K562 (cell line): ENCODE results near the gene TMEM88. TPM values are rescaled to one million over a fixed set of nuclear protein-coding genes. Genes with fewer than 3 reads are reported as not detected.

ENCODE experiments used
- CBX1 ChIP-seq: sonication (generic); IDR thresholded peaks from 2 replicates; pipeline ENCODE4 v1.6.1; 2016; ENCODE audit warnings: antibody characterized with exemption, low read depth, mild to moderate bottlenecking
- MAFF ChIP-seq: IDR thresholded peaks from 2 replicates; pipeline ENCODE4 v1.6.1; 2012; ENCODE audit warnings: low read length, improper control_type of control experiment
- NCOA2 ChIP-seq, 2 experiments: fragments of 450-650 bp; IDR thresholded peaks; 2 replicates each; pipeline ENCODE4 v1.6.1; 2018; ENCODE audit warnings: mild to moderate bottlenecking in 2 of 2, moderate library complexity in 1 of 2; ENCODE audit not compliant: partially characterized antibody in 2 of 2
- NEUROD1 ChIP-seq: fragments of 150-350 bp; IDR thresholded peaks from 2 replicates; pipeline ENCODE4 v1.6.1; 2014; ENCODE audit warnings: borderline replicate concordance, low read length, low read depth; ENCODE audit not compliant: partially characterized antibody
- RCOR1 ChIP-seq, 2 experiments: IDR thresholded peaks; 2 replicates each; pipeline ENCODE4 v1.6.1; 2012; ENCODE audit warnings: low read depth in 2 of 2, low read length in 2 of 2, borderline replicate concordance in 1 of 2, improper control_type of control experiment in 1 of 2
- SMARCA5 ChIP-seq: fragments of 450-650 bp; IDR thresholded peaks from 2 replicates; pipeline ENCODE4 v1.6.1; 2016
- SREBF1 ChIP-seq: fragments of 150-350 bp; IDR thresholded peaks from 2 replicates; pipeline ENCODE4 v1.6.1; 2014; ENCODE audit warnings: antibody characterized with exemption, low read depth, low read length, borderline replicate concordance
- ZFP36 ChIP-seq: fragments of 150-350 bp; IDR thresholded peaks from 2 replicates; pipeline ENCODE4 v1.6.1; 2018; ENCODE audit warnings: low read length, low read depth; ENCODE audit not compliant: partially characterized antibody
- ZNF140 ChIP-seq: fragments of 250-450 bp; sonication (Bioruptor Pico); IDR thresholded peaks from 2 replicates; pipeline ENCODE4 v1.8.0; 2021; ENCODE audit warnings: moderate library complexity, mild to moderate bottlenecking, inconsistent platforms
- ZNF830 ChIP-seq: fragments of 250-450 bp; sonication (Bioruptor Pico); IDR thresholded peaks from 2 replicates; pipeline ENCODE4 v1.5.0; 2021; ENCODE audit warnings: mild to moderate bottlenecking
- polyA plus RNA-seq, 8 experiments: library from polyadenylated mRNA; depleted of rRNA in 4 of 8; stranded (reverse) in 5 of 8; unstranded in 3 of 8; fragments of >200 nt; fragmentation: Nextera tagmentation in 2 of 8; fragmentation: Illumina TruSeq in 1 of 8; extraction: Ambion mirVana in 2 of 8; extraction: Trizol in 1 of 8; gene quantifications; 2 replicates each; pipeline versions ENCODE4 v1.2.1 to v1.2.3, GENCODE V29; 2011 to 2014; ENCODE audit warnings: inconsistent platforms in 1 of 8, missing spikeins in 1 of 8
- total RNA-seq, 7 experiments: library from RNA; depleted of rRNA in 6 of 7; stranded (reverse); fragments of >200 nt in 6 of 7; fragmentation: Illumina TruSeq in 2 of 7; extraction: Trizol in 2 of 7; gene quantifications; 2 replicates each; pipeline versions ENCODE4 v1.2.1 to v1.2.3, GENCODE V29; 2011 to 2021; ENCODE audit warnings: low replicate concordance in 1 of 7
- TF ChIP-seq, protein P1 (sequence below), 2 experiments: fragments of 450-650 bp; formaldehyde crosslinking in 1 of 2; IDR thresholded peaks; 2 replicates each; pipeline versions ENCODE4 v1.4.0 to v1.6.1; 2014 to 2020; ENCODE audit warnings: mild to moderate bottlenecking in 2 of 2, borderline replicate concordance in 1 of 2, low read depth in 1 of 2
- TF ChIP-seq, protein P2 (sequence below): fragments of 150-350 bp; IDR thresholded peaks from 2 replicates; pipeline ENCODE4 v1.6.1; 2014; ENCODE audit warnings: low read depth, mild to moderate bottlenecking, low read length, borderline replicate concordance
- TF ChIP-seq, protein P3 (sequence below): sonication (generic); formaldehyde crosslinking; IDR thresholded peaks from 2 replicates; pipeline ENCODE4 v1.8.0; 2022; ENCODE audit warnings: mild to moderate bottlenecking, missing genetic modification reagents, borderline replicate concordance

The TMEM88 gene
- total and polyA plus RNA-seq, 9 of the 15 experiments (the other 6 are each of a cell fraction or from before 2014, with no cell fraction given) = 0.10 to 1.4 (median 0.36) TPM; not detected in 3

DNA sequence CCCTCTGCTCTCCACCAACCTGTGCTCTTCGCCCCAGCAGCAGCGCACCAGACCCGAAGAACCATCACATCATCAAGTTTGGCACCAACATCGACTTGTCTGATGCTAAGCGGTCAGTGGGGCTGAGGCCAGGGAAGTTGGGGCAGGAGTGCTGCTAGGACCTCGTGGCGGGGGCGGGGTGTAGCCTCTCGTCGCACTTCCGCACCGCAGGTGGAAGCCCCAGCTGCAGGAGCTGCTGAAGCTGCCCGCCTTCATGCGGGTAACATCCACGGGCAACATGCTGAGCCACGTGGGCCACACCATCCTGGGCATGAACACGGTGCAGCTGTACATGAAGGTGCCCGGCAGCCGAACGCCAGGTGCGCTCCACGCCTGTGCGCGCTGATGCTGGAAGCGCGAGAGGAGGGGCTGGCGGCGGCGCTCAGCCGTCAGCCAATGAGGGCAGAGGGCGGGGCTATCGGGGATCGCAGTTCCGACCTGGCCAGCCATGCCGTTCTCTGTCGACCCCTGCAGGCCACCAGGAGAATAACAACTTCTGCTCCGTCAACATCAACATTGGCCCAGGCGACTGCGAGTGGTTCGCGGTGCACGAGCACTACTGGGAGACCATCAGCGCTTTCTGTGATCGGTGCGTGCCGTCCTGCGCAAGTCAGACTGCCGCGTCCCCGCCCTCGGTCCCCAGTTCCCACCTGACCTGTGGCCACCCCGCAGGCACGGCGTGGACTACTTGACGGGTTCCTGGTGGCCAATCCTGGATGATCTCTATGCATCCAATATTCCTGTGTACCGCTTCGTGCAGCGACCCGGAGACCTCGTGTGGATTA lies 3.2 kb upstream of the TMEM88 start (continued):
- TF ChIP-seq RCOR1 (IDR thresholded peaks at IDR 0.05; ENCODE audit: borderline replicate concordance in 1 of 2, low read depth in 2 of 2, low read length in 2 of 2) = no peak
- TF ChIP-seq, protein P1, sequence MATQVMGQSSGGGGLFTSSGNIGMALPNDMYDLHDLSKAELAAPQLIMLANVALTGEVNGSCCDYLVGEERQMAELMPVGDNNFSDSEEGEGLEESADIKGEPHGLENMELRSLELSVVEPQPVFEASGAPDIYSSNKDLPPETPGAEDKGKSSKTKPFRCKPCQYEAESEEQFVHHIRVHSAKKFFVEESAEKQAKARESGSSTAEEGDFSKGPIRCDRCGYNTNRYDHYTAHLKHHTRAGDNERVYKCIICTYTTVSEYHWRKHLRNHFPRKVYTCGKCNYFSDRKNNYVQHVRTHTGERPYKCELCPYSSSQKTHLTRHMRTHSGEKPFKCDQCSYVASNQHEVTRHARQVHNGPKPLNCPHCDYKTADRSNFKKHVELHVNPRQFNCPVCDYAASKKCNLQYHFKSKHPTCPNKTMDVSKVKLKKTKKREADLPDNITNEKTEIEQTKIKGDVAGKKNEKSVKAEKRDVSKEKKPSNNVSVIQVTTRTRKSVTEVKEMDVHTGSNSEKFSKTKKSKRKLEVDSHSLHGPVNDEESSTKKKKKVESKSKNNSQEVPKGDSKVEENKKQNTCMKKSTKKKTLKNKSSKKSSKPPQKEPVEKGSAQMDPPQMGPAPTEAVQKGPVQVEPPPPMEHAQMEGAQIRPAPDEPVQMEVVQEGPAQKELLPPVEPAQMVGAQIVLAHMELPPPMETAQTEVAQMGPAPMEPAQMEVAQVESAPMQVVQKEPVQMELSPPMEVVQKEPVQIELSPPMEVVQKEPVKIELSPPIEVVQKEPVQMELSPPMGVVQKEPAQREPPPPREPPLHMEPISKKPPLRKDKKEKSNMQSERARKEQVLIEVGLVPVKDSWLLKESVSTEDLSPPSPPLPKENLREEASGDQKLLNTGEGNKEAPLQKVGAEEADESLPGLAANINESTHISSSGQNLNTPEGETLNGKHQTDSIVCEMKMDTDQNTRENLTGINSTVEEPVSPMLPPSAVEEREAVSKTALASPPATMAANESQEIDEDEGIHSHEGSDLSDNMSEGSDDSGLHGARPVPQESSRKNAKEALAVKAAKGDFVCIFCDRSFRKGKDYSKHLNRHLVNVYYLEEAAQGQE (IDR thresholded peaks at IDR 0.05; ENCODE audit: borderline replicate concordance) = peak; percentile 64; the same call in 1 of the 2 replicates
- TF ChIP-seq, protein P1 (CRISPR knock-in tag; IDR thresholded peaks at IDR 0.05; ENCODE audit: low read depth) = no peak
- no peak for TF ChIP-seq ZNF140 (CRISPR knock-in tag)
- no peak for TF ChIP-seq NCOA2 (IDR thresholded peaks at IDR 0.05; ENCODE audit: partially characterized antibody in 2 of 2)
- TF ChIP-seq ZNF830 (CRISPR knock-in tag) = no peak
- TF ChIP-seq MAFF = no peak
- TF ChIP-seq, protein P2, sequence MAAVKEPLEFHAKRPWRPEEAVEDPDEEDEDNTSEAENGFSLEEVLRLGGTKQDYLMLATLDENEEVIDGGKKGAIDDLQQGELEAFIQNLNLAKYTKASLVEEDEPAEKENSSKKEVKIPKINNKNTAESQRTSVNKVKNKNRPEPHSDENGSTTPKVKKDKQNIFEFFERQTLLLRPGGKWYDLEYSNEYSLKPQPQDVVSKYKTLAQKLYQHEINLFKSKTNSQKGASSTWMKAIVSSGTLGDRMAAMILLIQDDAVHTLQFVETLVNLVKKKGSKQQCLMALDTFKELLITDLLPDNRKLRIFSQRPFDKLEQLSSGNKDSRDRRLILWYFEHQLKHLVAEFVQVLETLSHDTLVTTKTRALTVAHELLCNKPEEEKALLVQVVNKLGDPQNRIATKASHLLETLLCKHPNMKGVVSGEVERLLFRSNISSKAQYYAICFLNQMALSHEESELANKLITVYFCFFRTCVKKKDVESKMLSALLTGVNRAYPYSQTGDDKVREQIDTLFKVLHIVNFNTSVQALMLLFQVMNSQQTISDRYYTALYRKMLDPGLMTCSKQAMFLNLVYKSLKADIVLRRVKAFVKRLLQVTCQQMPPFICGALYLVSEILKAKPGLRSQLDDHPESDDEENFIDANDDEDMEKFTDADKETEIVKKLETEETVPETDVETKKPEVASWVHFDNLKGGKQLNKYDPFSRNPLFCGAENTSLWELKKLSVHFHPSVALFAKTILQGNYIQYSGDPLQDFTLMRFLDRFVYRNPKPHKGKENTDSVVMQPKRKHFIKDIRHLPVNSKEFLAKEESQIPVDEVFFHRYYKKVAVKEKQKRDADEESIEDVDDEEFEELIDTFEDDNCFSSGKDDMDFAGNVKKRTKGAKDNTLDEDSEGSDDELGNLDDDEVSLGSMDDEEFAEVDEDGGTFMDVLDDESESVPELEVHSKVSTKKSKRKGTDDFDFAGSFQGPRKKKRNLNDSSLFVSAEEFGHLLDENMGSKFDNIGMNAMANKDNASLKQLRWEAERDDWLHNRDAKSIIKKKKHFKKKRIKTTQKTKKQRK = no peak
- no peak for TF ChIP-seq SREBF1
- peak; percentile 70; the same call in 1 of the 2 replicates for TF ChIP-seq CBX1
- TF ChIP-seq ZFP36 = no peak
- no peak for TF ChIP-seq SMARCA5
- TF ChIP-seq, protein P3, sequence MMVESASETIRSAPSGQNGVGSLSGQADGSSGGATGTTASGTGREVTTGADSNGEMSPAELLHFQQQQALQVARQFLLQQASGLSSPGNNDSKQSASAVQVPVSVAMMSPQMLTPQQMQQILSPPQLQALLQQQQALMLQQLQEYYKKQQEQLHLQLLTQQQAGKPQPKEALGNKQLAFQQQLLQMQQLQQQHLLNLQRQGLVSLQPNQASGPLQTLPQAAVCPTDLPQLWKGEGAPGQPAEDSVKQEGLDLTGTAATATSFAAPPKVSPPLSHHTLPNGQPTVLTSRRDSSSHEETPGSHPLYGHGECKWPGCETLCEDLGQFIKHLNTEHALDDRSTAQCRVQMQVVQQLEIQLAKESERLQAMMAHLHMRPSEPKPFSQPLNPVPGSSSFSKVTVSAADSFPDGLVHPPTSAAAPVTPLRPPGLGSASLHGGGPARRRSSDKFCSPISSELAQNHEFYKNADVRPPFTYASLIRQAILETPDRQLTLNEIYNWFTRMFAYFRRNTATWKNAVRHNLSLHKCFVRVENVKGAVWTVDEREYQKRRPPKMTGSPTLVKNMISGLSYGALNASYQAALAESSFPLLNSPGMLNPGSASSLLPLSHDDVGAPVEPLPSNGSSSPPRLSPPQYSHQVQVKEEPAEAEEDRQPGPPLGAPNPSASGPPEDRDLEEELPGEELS (CRISPR knock-in tag) = no peak
- no peak for TF ChIP-seq NEUROD1
